ENCODE measurements around the gene FAM13A.

Gene FAM13A

DNA sequence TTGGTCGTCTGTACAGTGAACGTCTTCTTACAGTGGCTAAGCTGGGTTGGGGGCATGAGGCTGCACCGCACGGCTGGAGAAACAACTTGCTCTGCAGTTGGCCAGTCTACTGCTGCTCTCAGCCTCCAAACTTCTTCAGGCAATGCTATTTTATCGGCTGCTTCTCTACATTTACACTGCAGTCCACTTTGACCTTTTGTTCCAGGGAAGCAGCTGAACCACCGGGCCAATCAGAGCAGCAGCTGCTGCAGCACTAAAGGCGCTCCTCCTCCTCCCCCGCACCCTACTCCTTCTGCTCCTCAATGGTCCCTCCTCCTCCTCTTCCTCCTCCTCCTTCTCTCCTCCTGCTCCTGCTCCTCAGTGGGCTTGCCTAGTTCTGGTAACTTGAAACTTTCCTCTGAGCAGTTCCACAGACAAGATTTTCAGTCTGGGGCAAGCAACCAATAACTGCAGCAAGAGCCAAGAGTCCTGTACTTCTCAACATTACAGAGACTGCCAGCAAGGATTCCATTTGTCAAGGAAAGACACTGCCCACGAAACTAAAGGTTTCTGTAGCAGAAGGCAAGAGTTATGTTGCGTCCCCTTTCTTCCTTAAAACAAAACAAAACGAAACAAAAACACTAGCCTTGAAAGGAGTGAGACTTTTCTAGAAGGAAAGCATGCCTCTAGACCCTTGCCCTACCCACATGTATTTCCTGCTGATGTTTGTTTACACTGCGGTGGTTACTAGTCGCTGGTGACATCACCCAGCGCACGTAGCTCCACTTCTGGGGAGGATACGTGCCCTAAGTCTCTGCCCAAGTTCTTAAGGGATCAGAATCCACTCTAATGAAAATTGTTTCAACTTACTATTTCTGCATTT lies 233.7 kb downstream of the FAM13A start:
- H3K36me3 ChIP-seq (ENCODE audit: insufficient read depth, low read length), result no peaks in the 10 kb centered on the region
- H3K4me3 ChIP-seq (ENCODE audit: low read depth, low read length), result peak overlapping the region; percentile 87
- H2AFZ ChIP-seq (ENCODE audit: low read length, unreplicated experiment), result peak overlapping the region; percentile 32
- no peaks in the 10 kb centered on the region for H3K27me3 ChIP-seq (ENCODE audit: insufficient read depth, low read length)
- H3K79me2 ChIP-seq (ENCODE audit: control insufficient read depth, insufficient read depth, low read length, unreplicated experiment), result peaks cover 34% of the 10 kb centered on the region
- H3K4me1 ChIP-seq (ENCODE audit: control insufficient read depth, insufficient read depth, low read length, unreplicated experiment), result peaks cover 33% of the 10 kb centered on the region
- H3K27ac ChIP-seq (ENCODE audit: low read depth, low read length), result peak overlapping the region; percentile 99

DNA sequence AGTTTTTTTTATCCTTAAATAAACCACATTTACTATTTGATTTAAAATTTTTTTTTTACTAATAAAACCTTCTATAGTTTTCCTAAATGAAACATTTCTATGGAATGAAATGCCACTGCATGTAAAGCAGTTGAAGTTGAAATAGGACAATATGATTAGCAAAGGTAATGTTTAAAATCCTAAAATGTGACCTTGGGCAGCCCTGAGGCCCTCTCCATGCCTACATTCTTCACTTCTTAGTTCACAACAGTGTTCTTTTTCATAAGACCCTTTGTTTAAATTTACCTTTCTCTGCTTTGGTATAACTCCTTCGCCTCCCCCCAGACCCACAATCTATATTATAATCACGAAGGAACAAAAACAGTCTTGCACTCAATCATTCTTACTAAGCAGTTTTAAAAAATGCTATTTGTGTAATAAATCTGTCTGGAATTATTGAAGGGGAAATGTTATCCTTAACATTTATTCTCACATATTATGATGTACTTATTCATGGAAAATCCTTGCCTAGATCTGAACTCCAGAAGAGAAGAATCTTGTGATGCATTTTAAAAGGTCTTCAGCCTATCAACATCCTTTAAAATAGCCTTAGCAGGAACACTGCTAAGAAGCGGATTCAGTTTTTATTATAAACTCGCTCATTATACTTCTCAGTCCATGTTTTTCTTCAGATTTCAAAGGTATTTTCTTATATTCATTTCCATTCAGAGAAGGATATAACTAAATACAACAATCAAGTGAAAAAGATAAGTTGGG lies 234.8 kb downstream of the FAM13A start:
- Histone ChIP-seq H3K79me2 (ENCODE audit: control insufficient read depth, insufficient read depth, low read length, unreplicated experiment) (peaks cover 39% of the 10 kb centered on the region), H3K36me3 (ENCODE audit: insufficient read depth, low read length) (no peaks in the 10 kb centered on the region), H2AFZ (ENCODE audit: low read length, unreplicated experiment) (peak overlapping the region; percentile 2), H3K27ac (ENCODE audit: low read depth, low read length) (peak overlapping the region; percentile 99), H3K4me3 (ENCODE audit: low read depth, low read length) (peak overlapping the region; percentile 87), H3K4me1 (ENCODE audit: control insufficient read depth, insufficient read depth, low read length, unreplicated experiment) (peaks cover 27% of the 10 kb centered on the region), H3K27me3 (ENCODE audit: insufficient read depth, low read length) (no peaks in the 10 kb centered on the region)

DNA sequence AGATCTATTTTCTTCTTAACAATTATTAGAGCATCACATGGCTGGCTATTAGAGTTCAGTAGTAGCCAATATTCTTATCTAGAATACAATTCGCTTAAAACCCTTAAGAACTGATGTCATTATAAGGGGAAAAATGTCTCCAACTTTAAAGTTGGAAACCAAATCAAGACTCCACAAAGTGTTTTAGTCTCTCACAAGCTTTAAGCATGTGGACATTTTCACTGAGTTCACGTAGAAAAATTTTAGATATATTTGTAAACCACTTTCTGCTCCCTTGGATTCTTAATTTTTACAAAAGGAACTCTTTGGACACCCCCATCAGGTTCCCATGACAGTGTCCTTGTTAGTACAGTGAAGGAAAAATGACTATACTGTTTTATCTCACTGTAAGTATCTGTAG lies 235.5 kb downstream of the FAM13A start:
- H3K36me3 ChIP-seq (ENCODE audit: insufficient read depth, low read length), result no peaks in the 10 kb centered on the region
- H2AFZ ChIP-seq (ENCODE audit: low read length, unreplicated experiment), result peak overlapping the region; percentile 30
- H3K27ac ChIP-seq (ENCODE audit: low read depth, low read length), result peak overlapping the region; percentile 99

DNA sequence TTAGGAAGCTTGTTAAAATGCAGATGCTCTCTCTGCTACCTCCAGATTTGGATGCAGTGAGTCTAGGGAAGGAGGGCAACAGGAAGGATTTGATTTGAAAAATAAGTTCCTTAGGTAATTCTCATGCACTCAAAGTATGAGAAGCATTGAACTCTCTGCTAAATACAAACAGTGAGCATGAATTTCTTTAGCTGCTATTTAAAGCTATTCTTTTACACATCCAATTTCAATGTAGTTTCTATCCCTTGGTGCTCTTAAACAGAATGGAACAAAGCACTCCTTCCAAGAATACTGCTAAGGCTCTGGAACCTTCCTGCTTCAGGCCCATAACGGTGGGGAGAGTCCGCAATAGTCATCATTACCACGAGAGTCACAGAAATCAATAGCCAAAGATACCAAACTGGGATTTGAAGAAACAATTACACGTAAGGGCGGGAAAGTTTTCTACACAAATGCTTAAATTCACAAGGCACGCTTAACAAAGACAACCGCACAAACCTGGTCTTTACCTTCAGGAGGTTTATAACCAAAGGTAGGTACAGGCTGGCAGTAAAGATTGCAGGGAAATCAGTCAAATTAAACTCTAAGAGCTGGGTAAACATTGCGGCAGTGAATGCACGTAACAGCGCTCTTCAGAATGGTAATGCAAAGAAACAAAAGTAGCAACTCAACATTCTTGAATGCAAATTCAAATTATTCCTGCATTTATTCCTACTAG lies 236.1 kb downstream of the FAM13A start:
- Histone ChIP-seq H3K4me3 (ENCODE audit: low read depth, low read length) (peak overlapping the region; percentile 87), H3K27me3 (ENCODE audit: insufficient read depth, low read length) (no peaks in the 10 kb centered on the region), H2AFZ (ENCODE audit: low read length, unreplicated experiment) (peak overlapping the region; percentile 24), H3K27ac (ENCODE audit: low read depth, low read length) (peak overlapping the region; percentile 99; the same call in 1 of the 2 replicates), H3K36me3 (ENCODE audit: insufficient read depth, low read length) (no peaks in the 10 kb centered on the region), H3K4me1 (ENCODE audit: control insufficient read depth, insufficient read depth, low read length, unreplicated experiment) (peaks cover 27% of the 10 kb centered on the region), H3K79me2 (ENCODE audit: control insufficient read depth, insufficient read depth, low read length, unreplicated experiment) (peaks cover 43% of the 10 kb centered on the region)

More for the DNA sequence above, 235.5 kb downstream of the FAM13A start:
- peaks cover 43% of the 10 kb centered on the region for H3K79me2 ChIP-seq (ENCODE audit: control insufficient read depth, insufficient read depth, low read length, unreplicated experiment)
- peak overlapping the region; percentile 87 for H3K4me3 ChIP-seq (ENCODE audit: low read depth, low read length)
- peaks cover 27% of the 10 kb centered on the region for H3K4me1 ChIP-seq (ENCODE audit: control insufficient read depth, insufficient read depth, low read length, unreplicated experiment)
- no peaks in the 10 kb centered on the region for H3K27me3 ChIP-seq (ENCODE audit: insufficient read depth, low read length)

DNA sequence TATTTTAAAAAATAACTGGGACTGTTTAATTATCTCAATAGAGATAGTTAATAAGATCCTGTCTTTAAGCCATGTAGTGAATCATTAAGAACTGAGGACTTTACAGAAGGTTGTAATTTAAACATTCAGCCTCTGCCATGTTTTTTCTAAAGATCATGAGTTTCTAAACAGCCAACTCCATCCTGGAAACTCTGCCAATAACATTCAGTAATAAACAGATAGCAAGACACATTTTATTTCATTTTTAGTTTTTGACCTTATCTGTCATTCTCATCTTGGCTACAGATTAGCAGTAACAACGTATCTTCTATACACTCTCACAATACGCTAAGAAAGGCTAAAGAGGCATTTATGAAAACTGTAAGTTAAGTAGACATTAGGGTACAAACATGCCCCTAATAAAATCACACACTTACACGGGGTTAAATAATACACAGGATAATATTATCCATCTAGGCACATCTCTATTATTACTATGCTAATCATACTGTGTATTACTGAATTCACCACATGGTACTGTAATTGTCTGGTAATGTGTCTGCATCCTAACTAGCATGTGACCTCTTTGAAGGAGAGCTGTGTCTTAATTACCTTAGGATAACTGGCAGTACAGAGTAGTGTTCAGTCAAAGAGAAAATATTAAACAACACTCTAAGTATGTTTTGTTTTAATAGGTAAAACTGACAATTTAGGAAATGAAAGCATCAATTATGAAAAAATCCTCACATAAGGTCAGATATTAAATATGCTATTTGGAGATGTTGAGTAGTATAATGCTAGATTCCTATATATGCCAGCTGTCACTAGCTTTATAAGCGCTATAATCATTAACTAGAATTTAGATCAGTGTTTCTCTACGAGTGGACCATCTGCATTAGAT lies 236.9 kb downstream of the FAM13A start:
- peaks cover 44% of the 10 kb centered on the region for H3K79me2 ChIP-seq (ENCODE audit: control insufficient read depth, insufficient read depth, low read length, unreplicated experiment)
- H3K27ac ChIP-seq (ENCODE audit: low read depth, low read length), result peak overlapping the region; percentile 99; the same call in 1 of the 2 replicates
- H3K4me3 ChIP-seq (ENCODE audit: low read depth, low read length), result peak overlapping the region; percentile 87

DNA sequence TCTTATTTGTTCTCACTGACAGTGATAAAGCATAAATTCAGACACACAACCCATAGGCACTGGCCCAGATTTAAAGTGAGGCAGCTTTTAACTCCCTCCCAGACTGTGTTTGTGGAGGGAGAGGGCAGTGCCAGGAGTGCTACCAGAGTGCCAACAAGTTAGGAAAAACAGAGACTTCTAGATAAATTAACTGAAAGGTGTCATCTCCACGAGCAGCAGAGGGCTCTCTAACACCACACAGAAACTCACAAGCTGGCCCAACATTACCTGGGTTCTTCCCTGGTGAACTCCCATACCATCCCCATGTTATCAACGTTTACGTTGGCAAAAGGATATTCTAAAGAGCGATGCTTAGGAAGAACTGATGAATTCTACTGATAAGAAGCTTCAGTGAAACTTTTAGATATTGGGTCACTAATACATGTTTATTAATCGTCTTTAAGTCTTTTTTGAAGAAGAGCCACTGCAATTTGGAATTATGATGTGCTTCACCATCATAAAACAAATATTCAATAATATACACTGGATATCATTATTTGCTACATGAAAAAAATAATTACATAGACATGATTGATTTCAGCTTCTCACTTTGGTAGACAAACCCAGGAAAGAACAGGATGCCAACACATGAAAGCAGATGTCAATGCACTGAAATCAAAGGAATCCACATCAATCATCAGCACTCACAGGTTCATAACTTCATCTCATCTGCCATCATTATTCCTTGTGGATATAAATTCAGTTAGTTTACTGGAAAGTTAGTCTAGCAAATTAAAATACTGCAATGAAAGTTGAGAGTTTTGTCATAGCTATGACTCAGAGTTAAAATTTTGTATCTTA lies 238.1 kb downstream of the FAM13A start:
- H3K27ac ChIP-seq (ENCODE audit: low read depth, low read length), result peak overlapping the region; percentile 16; the same call in 1 of the 2 replicates
- H3K4me3 ChIP-seq (ENCODE audit: low read depth, low read length), result peak overlapping the region; percentile 26
- peaks cover 46% of the 10 kb centered on the region for H3K79me2 ChIP-seq (ENCODE audit: control insufficient read depth, insufficient read depth, low read length, unreplicated experiment)
- no peaks in the 10 kb centered on the region for H3K36me3 ChIP-seq (ENCODE audit: insufficient read depth, low read length)
- H3K27me3 ChIP-seq (ENCODE audit: insufficient read depth, low read length), result no peaks in the 10 kb centered on the region
- peaks cover 21% of the 10 kb centered on the region for H3K4me1 ChIP-seq (ENCODE audit: control insufficient read depth, insufficient read depth, low read length, unreplicated experiment)
- H2AFZ ChIP-seq (ENCODE audit: low read length, unreplicated experiment), result no peak overlapping the region

More for the DNA sequence above, 236.9 kb downstream of the FAM13A start:
- Histone ChIP-seq H3K36me3 (ENCODE audit: insufficient read depth, low read length) (no peaks in the 10 kb centered on the region), H3K4me1 (ENCODE audit: control insufficient read depth, insufficient read depth, low read length, unreplicated experiment) (peaks cover 27% of the 10 kb centered on the region), H2AFZ (ENCODE audit: low read length, unreplicated experiment) (no peak overlapping the region), H3K27me3 (ENCODE audit: insufficient read depth, low read length) (no peaks in the 10 kb centered on the region)

DNA sequence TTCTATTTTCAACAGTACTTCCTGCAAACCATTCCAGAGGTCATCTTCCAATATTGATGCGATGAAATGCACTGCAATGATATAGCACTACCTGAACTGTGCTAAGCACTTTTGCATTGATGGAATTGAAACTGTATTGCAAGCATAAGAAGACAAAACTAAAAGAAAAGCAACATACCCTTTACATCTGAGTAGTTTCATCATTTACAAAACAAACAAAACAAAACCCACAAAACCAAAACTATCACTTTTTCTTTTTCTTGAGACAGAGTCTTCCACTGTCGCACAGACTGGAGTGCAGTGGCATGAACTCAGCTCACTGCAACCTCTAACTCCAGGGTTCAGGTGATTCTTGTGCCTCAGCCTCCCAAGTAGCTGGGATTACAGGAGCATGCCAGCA lies 239.2 kb downstream of the FAM13A start:
- no peaks in the 10 kb centered on the region for H3K27me3 ChIP-seq (ENCODE audit: insufficient read depth, low read length)
- no peak overlapping the region for H2AFZ ChIP-seq (ENCODE audit: low read length, unreplicated experiment)
- H3K4me1 ChIP-seq (ENCODE audit: control insufficient read depth, insufficient read depth, low read length, unreplicated experiment), result peaks cover 20% of the 10 kb centered on the region
- no peak overlapping the region for H3K4me3 ChIP-seq (ENCODE audit: low read depth, low read length)
- no peak overlapping the region for H3K27ac ChIP-seq (ENCODE audit: low read depth, low read length)
- H3K36me3 ChIP-seq (ENCODE audit: insufficient read depth, low read length), result no peaks in the 10 kb centered on the region
- H3K79me2 ChIP-seq (ENCODE audit: control insufficient read depth, insufficient read depth, low read length, unreplicated experiment), result peaks cover 46% of the 10 kb centered on the region

DNA sequence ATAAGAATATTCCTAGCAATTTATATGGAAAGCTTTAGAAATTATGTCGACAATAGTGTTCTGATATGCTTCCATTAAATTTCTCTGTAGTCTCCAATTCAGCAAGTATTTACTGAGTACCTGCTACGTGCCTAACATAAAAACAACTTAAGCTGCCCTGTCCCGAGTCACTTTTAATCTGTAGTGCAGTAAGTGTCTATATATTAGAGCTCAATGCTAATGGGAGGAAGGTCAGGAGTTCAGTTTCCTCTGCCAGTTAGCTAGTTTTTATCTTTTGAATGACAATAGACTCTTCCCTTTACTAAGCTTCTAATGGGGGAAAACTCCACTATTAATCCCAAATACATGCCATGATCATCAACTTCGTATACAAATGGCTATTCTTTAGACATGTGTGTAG lies 240.6 kb downstream of the FAM13A start:
- Histone ChIP-seq H3K27me3 (ENCODE audit: insufficient read depth, low read length) (no peaks in the 10 kb centered on the region), H3K4me3 (ENCODE audit: low read depth, low read length) (no peak overlapping the region), H3K79me2 (ENCODE audit: control insufficient read depth, insufficient read depth, low read length, unreplicated experiment) (peaks cover 37% of the 10 kb centered on the region), H3K36me3 (ENCODE audit: insufficient read depth, low read length) (no peaks in the 10 kb centered on the region), H2AFZ (ENCODE audit: low read length, unreplicated experiment) (no peak overlapping the region), H3K27ac (ENCODE audit: low read depth, low read length) (no peak overlapping the region), H3K4me1 (ENCODE audit: control insufficient read depth, insufficient read depth, low read length, unreplicated experiment) (peaks cover 20% of the 10 kb centered on the region)

DNA sequence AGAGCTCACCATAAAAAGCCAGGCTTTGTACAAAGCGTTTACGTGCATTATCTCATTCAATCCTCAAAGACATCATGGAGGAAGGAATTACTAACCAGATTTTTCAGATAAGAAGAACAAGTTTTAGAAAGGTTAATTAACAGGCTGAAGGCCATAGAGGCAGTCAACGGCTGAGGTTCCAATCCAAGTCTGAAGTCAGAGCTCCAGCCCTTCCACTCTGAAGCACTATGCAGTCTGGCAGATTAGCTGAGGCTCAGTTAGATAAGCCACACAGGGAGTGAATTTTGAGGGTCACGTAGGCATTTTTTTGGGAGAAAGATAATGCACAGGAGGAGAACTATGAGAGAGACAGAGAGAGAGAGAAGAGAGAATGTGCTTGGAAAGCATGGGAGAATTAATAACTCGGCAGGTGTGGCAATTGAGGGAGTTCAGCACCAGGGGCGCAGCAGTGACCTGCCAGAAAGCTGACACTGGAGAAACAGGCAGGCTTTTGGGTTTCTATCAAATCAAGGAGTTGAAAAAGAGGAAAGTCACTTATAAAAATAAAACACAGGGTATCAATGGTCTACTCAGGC lies 242.9 kb downstream of the FAM13A start:
- Histone ChIP-seq H3K27me3 (ENCODE audit: insufficient read depth, low read length) (no peaks in the 10 kb centered on the region), H3K79me2 (ENCODE audit: control insufficient read depth, insufficient read depth, low read length, unreplicated experiment) (peaks cover 21% of the 10 kb centered on the region), H3K27ac (ENCODE audit: low read depth, low read length) (no peak overlapping the region)

More for the DNA sequence above, 242.9 kb downstream of the FAM13A start:
- no peak overlapping the region for H2AFZ ChIP-seq (ENCODE audit: low read length, unreplicated experiment)
- H3K4me3 ChIP-seq (ENCODE audit: low read depth, low read length), result no peak overlapping the region
- H3K4me1 ChIP-seq (ENCODE audit: control insufficient read depth, insufficient read depth, low read length, unreplicated experiment), result peaks cover 19% of the 10 kb centered on the region
- H3K36me3 ChIP-seq (ENCODE audit: insufficient read depth, low read length), result no peaks in the 10 kb centered on the region

Data from ACC112 (cell line).